HG03378 (cell line): ENCODE results near the gene FBLN1.
"Not testable (repeated sequence)": the region's sequence is repeated elsewhere in the genome, so short reads cannot be mapped to it uniquely, and the experiment has no call there.

Source experiments
- ATAC-seq: cut with Tn5 transposase; IDR thresholded peaks from one replicate; pipeline ENCODE4 v1.9.1; 2021; ENCODE audit warnings: mild to moderate bottlenecking, moderate library complexity; ENCODE audit not compliant: unreplicated experiment

Gene FBLN1, protein sequence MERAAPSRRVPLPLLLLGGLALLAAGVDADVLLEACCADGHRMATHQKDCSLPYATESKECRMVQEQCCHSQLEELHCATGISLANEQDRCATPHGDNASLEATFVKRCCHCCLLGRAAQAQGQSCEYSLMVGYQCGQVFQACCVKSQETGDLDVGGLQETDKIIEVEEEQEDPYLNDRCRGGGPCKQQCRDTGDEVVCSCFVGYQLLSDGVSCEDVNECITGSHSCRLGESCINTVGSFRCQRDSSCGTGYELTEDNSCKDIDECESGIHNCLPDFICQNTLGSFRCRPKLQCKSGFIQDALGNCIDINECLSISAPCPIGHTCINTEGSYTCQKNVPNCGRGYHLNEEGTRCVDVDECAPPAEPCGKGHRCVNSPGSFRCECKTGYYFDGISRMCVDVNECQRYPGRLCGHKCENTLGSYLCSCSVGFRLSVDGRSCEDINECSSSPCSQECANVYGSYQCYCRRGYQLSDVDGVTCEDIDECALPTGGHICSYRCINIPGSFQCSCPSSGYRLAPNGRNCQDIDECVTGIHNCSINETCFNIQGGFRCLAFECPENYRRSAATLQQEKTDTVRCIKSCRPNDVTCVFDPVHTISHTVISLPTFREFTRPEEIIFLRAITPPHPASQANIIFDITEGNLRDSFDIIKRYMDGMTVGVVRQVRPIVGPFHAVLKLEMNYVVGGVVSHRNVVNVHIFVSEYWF

GRCh38 chr22:45502215-45503049 lies at the start of gene FBLN1:
FBLN1 (plus strand) TSS chr22:45502883; CDS start chr22:45502986, 103 bp downstream.
- ATAC-seq, result no peak

DNA sequence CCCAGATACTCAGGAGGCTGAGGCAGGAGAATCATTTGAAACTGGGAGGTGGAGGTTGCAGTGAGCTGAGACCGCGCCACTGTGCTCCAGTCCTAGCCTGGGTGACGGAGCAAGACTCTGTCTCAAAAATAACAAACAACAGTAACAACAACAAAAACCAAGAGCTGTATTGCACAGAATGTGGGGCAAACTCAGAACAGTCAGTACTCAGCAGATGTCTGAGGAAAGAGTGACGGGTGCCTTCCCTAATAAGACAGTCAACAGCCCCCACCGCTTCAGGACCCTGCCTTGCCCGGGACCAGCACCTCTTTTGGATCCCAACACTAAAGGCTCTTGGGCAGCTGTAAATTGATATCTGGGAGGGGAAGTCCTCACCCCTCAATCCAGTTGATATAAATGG lies 48.9 kb upstream of the FBLN1 start:
- no peak for ATAC-seq

DNA sequence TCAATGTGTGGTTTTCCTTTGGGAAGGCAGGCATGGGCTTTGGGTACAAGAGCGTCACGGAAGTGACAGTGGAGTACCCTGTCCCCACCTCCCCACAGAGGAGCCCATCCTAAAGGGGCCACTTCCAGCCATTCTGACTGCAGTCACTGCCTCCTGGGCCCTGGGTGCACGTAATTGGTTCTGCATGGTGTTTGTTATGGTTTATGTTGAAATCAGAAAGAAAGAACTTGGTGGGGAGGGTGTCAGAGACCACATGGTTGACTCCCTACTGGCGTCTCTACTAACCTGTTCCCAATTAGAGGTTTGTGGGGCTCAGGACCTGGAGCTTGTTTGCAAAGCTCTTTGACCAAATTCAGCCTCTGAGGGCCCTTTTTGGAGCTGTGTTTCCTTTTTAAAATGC lies 48.4 kb upstream of the FBLN1 start:
- ATAC-seq, result no peak

DNA sequence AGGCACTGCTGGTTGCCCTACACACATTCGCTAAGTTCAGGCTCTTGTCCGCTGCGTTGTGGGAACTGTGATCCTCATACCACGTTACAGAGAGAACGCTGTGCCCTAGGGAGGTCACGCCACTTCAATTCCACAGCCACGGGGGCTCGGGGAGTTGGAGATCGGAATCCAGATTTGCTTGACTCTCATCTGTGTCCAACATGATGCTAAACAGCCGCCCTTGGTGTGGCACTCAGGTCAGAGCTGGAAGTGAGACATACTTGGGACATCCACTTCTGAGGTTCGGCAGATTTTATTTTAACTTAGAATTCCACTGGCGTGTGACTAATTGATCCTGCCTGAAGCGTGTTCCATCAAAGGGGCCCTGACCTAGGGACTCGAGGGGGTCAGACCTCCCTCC lies 47.5 kb upstream of the FBLN1 start:
- ATAC-seq, result no peak

DNA sequence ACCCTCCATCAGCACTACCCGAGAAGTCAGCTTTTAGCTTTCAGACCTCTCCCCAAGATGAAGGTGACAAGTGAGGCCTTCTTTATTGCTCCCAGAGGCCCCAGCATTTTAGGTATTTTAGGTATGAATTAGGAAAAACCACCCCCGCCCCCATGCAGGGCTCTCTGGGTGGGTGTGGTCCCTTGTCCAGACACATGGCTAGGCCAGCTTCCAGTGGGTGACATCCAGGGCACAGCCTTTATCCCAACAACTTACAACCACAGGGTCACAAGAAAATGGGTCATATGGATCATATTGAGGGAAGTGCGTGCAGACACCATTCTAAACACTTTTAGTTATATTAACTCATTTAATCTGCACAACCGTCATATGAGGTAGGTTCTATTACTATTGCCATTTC lies 47.1 kb upstream of the FBLN1 start:
- no peak for ATAC-seq

- no peak for ATAC-seq
Observed at GRCh38 chr22:45456811-45457210, 45.9 kb upstream of the FBLN1 start.

DNA sequence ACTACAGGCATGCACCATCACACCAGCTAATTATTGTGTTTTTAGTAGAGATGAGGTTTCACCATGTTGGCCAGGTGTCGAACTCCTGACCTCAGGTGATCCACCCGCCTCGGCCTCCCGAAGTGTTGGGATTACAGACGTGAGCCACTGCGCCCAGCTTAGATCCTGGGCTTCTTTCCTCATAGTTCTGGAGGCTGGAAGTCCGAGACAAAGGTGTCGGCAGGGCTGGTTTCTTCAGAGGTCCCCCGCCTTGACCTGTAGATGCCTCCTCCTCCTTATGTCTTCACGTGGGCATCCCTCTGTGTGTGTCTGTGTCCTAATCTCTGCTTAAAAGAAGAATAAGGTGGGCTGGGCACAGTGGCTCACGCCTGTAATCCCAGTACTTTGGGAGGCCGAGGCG lies 44.2 kb upstream of the FBLN1 start:
- no peak for ATAC-seq

DNA sequence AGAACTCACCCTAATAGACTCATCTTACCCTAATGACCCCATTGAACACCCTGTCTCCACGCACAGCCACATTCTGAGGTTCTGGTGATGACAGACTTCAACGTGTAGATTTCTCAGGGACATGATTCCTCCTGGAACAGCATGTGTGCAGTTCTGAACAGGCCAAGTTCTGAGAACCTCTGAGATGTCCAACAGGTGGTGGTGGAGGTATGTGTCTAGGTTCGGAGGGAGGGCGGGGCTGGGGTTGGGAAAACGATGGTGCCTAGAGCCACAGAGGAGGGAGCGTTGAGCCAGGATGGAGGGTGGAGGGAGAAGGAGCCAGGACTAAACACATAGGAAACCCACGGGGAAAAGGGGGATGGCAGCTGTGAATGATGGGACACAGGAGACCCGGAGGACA lies 43.4 kb upstream of the FBLN1 start:
- no peak for ATAC-seq

DNA sequence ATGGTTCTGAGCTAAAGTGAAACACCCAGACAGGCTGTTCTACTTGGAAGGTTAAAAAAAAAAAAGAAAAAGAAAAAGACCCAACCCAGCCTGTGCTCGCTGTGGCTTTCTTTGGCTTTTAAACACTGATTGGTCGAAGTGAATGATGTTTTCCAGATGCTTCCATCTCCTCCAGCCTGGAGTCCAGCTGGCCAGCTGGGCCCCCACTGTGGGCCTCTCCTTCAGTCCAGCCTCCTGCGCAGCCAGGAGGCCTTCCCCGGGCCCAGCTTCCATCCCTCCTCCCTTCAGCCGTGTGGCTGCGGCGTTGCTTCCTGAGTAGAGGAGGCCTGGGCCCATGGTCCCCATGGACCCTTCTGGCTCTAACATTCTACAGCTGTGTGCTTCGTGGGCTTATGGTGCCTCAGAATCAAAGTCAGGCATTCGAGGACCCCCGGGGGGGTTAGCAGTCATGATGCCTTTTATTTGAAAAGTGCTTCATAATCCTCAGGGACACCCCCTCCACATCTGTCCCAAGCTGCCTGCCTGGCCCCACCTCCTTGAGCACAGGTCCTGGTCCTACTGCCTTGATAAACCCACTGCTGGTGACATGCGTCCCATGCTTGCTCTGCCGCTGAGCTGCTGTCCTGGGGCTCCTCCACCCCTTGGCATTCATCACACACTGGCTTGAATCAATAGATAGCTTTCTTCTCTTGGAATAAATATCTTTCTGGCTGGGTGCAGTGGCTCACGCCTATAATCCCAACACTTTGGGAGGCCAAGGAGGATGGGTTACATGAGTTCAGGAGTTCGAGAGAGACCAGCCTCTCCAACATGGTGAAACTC lies 42.2 kb upstream of the FBLN1 start:
- no peak for ATAC-seq

DNA sequence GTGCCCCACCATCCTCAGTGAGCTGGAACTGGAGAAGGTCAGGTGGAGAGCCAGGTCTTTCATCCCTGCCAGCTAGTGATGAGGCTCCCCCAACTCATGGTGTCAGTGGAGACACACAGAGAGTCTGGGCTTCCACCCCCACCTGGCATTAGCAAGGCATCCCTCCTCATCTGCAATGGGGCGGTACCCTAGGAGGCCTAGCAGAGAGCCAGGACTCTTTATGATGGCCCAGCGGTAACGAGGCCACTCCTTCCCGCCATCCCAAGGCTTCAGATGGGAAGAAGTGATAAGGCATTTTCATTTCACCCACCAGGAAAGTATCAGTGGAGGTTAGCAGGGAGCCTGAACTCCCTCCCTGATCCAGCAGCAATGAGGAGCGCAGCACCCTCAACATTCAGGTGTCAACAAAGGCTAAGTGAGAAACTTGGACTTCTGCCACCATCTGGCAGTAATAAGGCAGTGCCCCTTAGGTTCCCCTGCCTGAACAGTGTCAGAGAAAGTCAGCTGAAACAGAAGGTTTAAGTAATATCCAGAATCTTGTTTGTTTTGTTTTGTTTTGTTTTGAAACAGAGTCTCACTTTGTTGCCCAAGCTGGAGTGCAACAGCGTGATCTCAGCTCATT lies 40.5 kb upstream of the FBLN1 start:
- no peak for ATAC-seq

GRCh38 chr22:45463691-45464090 lies 39.0 kb upstream of the FBLN1 start:
- not testable (repeated sequence) for ATAC-seq

GRCh38 chr22:45465633-45466032 lies 37.0 kb upstream of the FBLN1 start:
- no peak for ATAC-seq

DNA sequence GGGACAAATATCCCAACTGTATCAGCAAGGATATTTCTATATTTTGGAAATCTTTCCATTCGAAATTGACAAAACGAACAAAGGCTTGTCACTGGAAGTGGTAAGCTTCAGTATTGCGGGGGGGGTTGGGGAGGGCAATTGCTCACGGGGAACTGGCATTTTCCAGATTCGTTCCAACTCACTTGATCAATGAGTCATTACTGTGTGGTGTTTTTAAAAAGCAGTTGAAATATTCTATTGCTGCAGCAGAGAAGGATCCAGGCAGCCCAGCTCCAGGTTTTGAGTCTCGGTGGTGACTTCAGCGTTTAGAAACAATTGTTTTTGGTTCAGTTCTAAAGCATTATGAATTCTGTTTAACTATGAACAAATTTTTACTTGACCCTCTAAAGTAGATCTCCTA lies 33.8 kb upstream of the FBLN1 start:
- ATAC-seq, result no peak

DNA sequence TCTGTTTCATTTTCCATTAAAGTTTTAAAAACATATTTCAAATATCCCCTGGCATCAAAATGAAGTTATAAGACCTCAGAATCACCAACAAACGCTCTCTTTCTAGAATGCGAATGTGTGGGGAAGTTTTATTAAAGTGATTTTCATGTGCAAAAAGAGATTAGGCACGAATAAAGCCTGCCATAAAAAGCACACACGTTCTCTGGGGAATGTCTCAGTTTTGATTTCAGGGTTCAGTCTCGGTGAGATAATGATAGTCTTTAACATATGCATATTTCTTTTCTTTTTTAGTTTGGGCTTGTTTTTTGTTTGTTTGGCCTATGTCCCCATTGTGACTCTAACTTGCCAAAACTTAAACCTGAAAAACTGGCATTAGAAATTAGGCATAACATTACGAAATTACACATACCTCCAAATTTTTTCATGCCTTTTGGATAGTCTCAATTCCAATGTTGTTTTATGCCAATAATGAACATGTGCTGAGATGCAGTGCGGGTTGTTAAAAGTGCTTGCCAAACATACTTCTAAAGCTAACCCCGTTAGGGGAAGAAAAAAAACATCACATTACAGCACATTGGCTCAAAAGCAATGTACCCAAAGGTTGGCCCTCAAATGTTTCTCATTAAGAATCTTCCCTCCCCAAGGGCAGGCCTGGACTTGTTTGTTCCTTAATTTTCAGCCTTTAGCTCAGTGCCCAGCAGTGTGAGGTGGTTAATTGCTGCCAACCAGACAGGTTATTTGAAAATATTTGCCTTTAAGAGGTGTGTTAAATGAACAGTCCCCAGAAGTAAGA lies 33.2 kb upstream of the FBLN1 start:
- ATAC-seq, result no peak

DNA sequence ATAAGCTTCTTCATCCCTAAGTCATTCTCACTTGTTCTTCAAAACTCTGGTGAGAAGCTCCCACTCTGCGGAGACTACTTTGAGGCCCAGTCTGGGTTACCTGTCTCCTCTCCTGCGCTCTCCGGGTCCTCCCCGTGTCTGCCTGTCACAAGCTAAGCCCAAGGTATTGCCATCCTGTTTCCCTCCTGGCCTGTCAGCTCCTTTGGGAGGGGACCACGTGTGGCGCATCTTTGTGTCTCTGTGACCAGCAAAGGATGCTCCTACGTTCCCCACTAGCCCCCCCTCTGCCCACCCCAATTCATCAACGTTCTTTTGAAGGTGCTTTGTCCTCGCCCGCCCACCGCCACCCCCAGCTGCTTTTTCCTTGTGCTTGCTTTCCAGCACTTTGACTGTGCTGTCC lies 31.8 kb upstream of the FBLN1 start:
- no peak for ATAC-seq

GRCh38 chr22:45472426-45472825 lies 30.3 kb upstream of the FBLN1 start:
- ATAC-seq, result no peak

DNA sequence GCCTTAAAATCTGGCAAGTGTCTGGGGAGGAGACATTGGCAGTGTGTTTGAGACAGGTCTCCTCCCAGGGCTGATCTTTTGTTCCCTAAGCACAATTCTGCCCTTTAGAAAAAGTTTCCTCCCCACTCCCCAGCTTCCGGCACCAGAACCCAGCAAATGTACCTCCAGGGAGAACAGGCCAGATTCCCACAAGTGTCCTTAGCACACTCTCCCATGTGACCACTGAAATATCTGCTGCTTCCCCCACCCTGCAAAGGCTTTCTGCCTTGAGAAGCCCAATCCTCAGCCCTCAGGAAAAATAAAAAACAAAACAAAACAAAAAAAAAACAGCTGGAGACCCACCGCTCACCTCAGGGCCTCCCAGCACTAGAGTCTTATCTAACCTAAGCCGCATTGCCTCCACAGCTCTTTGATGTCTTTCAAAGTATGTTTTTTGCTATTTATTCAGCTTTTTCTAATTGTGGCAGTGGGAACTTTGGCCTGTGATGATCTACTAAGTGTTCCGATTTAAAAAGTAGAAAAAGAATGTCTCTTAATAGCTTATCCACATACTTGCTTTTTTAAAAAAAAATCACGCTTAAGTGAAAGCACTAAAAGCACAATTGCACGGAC lies 29.0 kb upstream of the FBLN1 start:
- no peak for ATAC-seq

DNA sequence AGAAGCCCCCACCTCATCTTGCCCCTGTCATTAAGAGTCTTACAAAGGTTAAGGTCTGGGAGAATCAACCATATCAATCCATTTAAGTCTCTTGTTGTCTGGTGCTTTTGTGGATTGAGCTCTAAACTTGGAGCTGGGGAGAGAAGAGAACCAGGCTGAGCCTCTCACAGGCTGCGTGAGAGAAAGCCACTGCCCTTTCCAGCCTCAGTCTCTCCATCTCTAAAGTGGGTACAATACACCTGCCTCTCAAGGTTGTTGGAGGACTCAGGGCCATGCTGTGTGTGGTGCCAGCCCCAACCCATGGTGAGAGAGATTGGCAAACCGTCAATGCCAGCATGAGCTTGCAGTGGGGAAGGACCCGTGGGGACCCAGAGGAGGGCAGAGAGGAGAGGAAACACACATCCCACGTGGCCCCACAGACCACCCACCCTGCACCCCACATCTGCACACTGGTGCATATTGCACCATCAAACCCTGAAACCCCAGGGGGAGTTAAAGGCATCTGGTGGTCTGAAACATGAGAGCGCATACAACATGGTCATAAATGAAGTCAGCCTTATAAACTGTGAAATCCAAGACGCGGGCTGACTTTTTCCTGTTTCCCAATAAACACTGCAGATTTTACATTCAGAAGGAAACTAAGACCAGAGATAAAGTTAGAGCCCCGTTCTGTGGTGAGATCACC lies 27.5 kb upstream of the FBLN1 start:
- ATAC-seq, result no peak
